Activated T-helper 2 cell treated with anti-CD3 and anti-CD28 coated beads, Interferon-gamma antibody, Interleukin-2, Interleukin-4, amounts not matched to agents 10 μg/mL and 5 μg/mL and 100 μg/mL, durations not matched to agents 14 hours and 24 hours and 36 hours (primary cell): ENCODE data around the gene TRIM24. TPM values are rescaled to one million over a fixed set of nuclear protein-coding genes. Genes with fewer than 3 reads are reported as not detected.

Source experiments
- DNase-seq: peaks from one replicate; pipeline ENCODE4 v3.0.0; 2021; ENCODE audit warnings: low spot score
- H3K27ac Mint-ChIP-seq: one replicate; pipeline ENCODE4 v1.8.0; 2021; ENCODE audit warnings: mixed read lengths
- H3K27me3 Mint-ChIP-seq: one replicate; pipeline ENCODE4 v1.8.0; 2021; ENCODE audit warnings: low read depth, mixed read lengths
- H3K36me3 Mint-ChIP-seq: one replicate; pipeline ENCODE4 v1.8.0; 2021; ENCODE audit warnings: low read depth, mixed read lengths
- H3K4me1 Mint-ChIP-seq: one replicate; pipeline ENCODE4 v1.8.0; 2021; ENCODE audit warnings: low read depth, mixed read lengths
- H3K4me3 Mint-ChIP-seq: one replicate; pipeline ENCODE4 v1.8.0; 2021; ENCODE audit warnings: low read depth, mild to moderate bottlenecking, moderate library complexity, mixed read lengths
- H3K9me3 Mint-ChIP-seq: one replicate; pipeline ENCODE4 v1.8.0; 2021; ENCODE audit warnings: mixed read lengths
- intact Hi-C: fragments of 100-400 bp; cut with micrococcal nuclease; formaldehyde crosslinking; loops from one replicate; pipeline ENCODE4 v1.15.1; 2023
- total RNA-seq: library from RNA; stranded (reverse); gene quantifications from 2 replicates; pipeline ENCODE4 v1.2.3, GENCODE V29; 2022

The TRIM24 gene
- total RNA-seq, 1 donor from 2014 or later = 17.6 TPM

- DNase-seq = no peak
- Mint-ChIP-seq H3K4me1 (peaks cover 10% of the 10 kb centered on the region), H3K9me3 (no peaks in the 10 kb centered on the region), H3K4me3 (no peak overlapping the region), H3K36me3 (peaks cover 73% of the 10 kb centered on the region), H3K27ac (no peak overlapping the region), H3K27me3 (no peaks in the 10 kb centered on the region)
- intact Hi-C loops = no loop called here
Measured at GRCh38 chr7:138538518-138538917, 78.5 kb downstream of the TRIM24 start.

- peaks cover 10% of the 10 kb centered on the region for H3K4me1 Mint-ChIP-seq
- H3K36me3 Mint-ChIP-seq = peaks cover 73% of the 10 kb centered on the region
- DNase-seq = no peak
- no peaks in the 10 kb centered on the region for H3K27me3 Mint-ChIP-seq
- intact Hi-C loops = no loop called here
- H3K4me3 Mint-ChIP-seq = no peak overlapping the region
- H3K9me3 Mint-ChIP-seq = peaks cover 4% of the 10 kb centered on the region
- no peak overlapping the region for H3K27ac Mint-ChIP-seq
Measured at GRCh38 chr7:138538997-138539644, 79.1 kb downstream of the TRIM24 start.

- DNase-seq = no peak
Measured at GRCh38 chr7:138542183-138542582, 82.1 kb downstream of the TRIM24 start.

DNA sequence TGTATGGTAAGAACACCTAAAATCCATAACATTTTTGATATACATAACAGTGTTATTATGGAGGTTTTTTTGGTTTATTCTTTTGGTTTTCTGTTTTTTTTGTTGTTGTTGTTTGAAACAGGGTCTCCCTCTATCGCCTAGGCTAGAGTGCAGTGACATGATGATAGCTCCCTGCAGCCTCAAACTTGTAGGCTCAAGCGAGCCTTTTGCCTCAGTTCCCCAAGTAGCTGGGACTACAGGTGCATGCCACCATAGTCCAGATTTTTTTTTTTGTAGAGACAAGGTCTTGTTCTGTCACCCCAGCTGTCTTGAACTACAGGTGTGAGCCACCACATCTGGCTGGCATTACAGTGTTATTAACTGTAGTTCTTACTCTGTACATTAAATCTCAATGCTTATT, 83.7 kb downstream of the TRIM24 start:
- Mint-ChIP-seq H3K36me3 (peaks cover 69% of the 10 kb centered on the region), H3K9me3 (peaks cover 13% of the 10 kb centered on the region), H3K27ac (no peak overlapping the region), H3K4me1 (peaks cover 10% of the 10 kb centered on the region), H3K27me3 (no peaks in the 10 kb centered on the region), H3K4me3 (no peak overlapping the region)
- no peak for DNase-seq
- intact Hi-C loops = loop anchor here (5.0 kb wide), 1 partner anchor 84 kb away; no protein-coding TSS in a partner anchor

More at GRCh38 chr7:138542183-138542582, 82.1 kb downstream of the TRIM24 start:
- no peak overlapping the region for H3K4me3 Mint-ChIP-seq
- peaks cover 10% of the 10 kb centered on the region for H3K4me1 Mint-ChIP-seq
- H3K9me3 Mint-ChIP-seq = peaks cover 13% of the 10 kb centered on the region
- peaks cover 73% of the 10 kb centered on the region for H3K36me3 Mint-ChIP-seq
- intact Hi-C loops = loop anchor here (5.0 kb wide), 1 partner anchor 85 kb away; no protein-coding TSS in a partner anchor
- no peaks in the 10 kb centered on the region for H3K27me3 Mint-ChIP-seq
- peak overlapping the region; percentile 49 for H3K27ac Mint-ChIP-seq

DNA sequence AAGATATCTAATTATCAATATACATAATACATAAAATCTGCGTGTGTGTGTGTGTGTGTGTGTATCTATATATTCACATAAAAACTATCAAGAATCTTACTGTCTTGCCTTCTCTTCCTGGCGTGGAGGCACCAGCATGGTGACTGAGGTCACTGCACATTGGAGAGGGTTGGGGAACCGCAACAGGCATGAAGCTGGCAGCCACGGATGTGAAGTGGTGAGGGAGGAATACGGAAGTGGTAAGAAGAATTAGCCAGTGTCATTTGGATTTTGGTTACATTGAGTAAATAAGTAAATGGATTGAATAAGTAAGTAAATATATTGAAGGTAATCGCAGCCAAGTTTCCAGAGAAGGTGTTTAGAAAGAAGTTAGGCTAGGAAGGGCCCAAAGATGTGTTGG, 85.1 kb downstream of the TRIM24 start:
- Mint-ChIP-seq H3K9me3 (peaks cover 13% of the 10 kb centered on the region), H3K27me3 (no peaks in the 10 kb centered on the region), H3K4me3 (no peak overlapping the region), H3K27ac (no peak overlapping the region), H3K36me3 (peaks cover 72% of the 10 kb centered on the region), H3K4me1 (peaks cover 18% of the 10 kb centered on the region)
- no peak for DNase-seq
- intact Hi-C loops = no loop called here

- no peak for DNase-seq
- intact Hi-C loops = no loop called here
- Mint-ChIP-seq H3K4me1 (peaks cover 18% of the 10 kb centered on the region), H3K36me3 (peaks cover 74% of the 10 kb centered on the region), H3K27me3 (no peaks in the 10 kb centered on the region), H3K9me3 (peaks cover 13% of the 10 kb centered on the region), H3K4me3 (no peak overlapping the region), H3K27ac (no peak overlapping the region)
Measured at GRCh38 chr7:138546064-138546619, 86.1 kb downstream of the TRIM24 start.

GRCh38 chr7:138546829-138547228, 86.8 kb downstream of the TRIM24 start:
- peaks cover 13% of the 10 kb centered on the region for H3K4me1 Mint-ChIP-seq
- peaks cover 13% of the 10 kb centered on the region for H3K9me3 Mint-ChIP-seq
- no peaks in the 10 kb centered on the region for H3K27me3 Mint-ChIP-seq
- H3K36me3 Mint-ChIP-seq = peaks cover 76% of the 10 kb centered on the region
- intact Hi-C loops = no loop called here
- no peak overlapping the region for H3K4me3 Mint-ChIP-seq
- DNase-seq = no peak
- no peak overlapping the region for H3K27ac Mint-ChIP-seq

DNA sequence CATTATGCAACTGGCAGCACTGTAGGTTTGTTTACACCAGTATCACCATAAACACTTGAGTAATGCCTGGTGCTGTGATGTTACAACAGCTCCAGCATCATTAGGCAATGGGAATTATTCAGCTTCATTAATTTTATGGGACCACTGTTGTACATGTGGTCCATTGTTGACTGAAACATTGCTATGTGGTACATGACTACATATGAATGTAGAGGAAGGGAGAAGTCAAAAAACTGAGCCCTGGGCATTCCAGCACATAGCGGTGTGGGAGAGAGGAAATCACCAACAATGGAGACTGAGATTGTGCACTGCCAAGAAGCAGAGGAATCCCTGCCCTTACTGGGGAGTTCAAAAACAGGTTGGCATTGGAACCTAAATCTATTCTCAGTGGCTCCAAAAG, 89.0 kb downstream of the TRIM24 start:
- no peak for DNase-seq
- Mint-ChIP-seq H3K4me1 (peaks cover 7% of the 10 kb centered on the region), H3K36me3 (peaks cover 84% of the 10 kb centered on the region), H3K9me3 (peaks cover 9% of the 10 kb centered on the region), H3K27me3 (no peaks in the 10 kb centered on the region), H3K27ac (no peak overlapping the region), H3K4me3 (no peak overlapping the region)
- intact Hi-C loops = no loop called here

- Mint-ChIP-seq H3K27me3 (no peaks in the 10 kb centered on the region), H3K4me3 (no peak overlapping the region), H3K27ac (no peak overlapping the region), H3K9me3 (peaks cover 12% of the 10 kb centered on the region), H3K4me1 (peaks cover 7% of the 10 kb centered on the region), H3K36me3 (peaks cover 83% of the 10 kb centered on the region)
- DNase-seq = no peak
- intact Hi-C loops = no loop called here
Measured at GRCh38 chr7:138550337-138550736, 90.3 kb downstream of the TRIM24 start.

DNA sequence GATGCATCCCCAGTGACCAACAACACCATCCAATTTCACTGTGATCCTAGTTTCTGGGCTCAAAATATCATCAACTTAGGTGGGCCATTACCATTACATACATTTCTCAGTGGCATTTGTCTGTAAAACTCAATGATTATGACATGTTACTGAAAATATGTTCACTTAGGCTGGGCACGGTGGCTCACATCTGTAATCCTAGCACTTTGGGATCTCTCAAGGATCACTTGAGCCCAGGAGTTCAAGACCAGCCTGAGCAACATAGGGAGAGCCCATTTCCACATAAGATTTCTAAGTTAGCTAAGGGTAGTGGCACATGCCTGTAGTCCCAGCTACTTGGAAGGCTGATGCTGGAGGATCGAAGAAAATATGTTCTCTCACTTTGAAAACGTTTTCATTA, 91.0 kb downstream of the TRIM24 start:
- H3K4me1 Mint-ChIP-seq = peaks cover 7% of the 10 kb centered on the region
- no peak overlapping the region for H3K4me3 Mint-ChIP-seq
- no peak overlapping the region for H3K27ac Mint-ChIP-seq
- DNase-seq = no peak
- no peaks in the 10 kb centered on the region for H3K27me3 Mint-ChIP-seq
- peaks cover 83% of the 10 kb centered on the region for H3K36me3 Mint-ChIP-seq
- H3K9me3 Mint-ChIP-seq = peaks cover 16% of the 10 kb centered on the region
- intact Hi-C loops = no loop called here

DNA sequence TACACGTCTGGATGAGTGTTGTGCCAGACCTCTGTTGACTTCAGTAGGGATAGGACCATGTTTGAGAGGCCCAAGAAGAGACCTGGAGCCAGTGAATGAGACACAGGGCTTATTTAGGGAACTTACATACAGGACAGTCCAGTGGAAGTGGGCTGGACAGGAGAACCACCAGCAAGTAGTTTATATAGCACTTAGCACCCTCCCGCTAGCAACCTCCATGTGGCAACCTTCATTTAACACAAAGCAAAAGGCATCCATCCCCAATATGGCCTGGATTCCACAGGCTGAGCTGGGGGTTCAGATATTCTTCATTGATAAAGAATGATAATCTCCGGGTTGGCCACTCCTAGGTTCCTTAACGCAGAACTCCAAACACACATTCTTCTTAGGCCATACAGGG, 93.7 kb downstream of the TRIM24 start:
- DNase-seq = no peak
- H3K36me3 Mint-ChIP-seq = peaks cover 93% of the 10 kb centered on the region
- H3K27ac Mint-ChIP-seq = no peak overlapping the region
- intact Hi-C loops = no loop called here
- H3K27me3 Mint-ChIP-seq = no peaks in the 10 kb centered on the region
- H3K4me3 Mint-ChIP-seq = no peak overlapping the region
- H3K4me1 Mint-ChIP-seq = peaks cover 7% of the 10 kb centered on the region
- peaks cover 39% of the 10 kb centered on the region for H3K9me3 Mint-ChIP-seq

GRCh38 chr7:138554674-138555073, 94.6 kb downstream of the TRIM24 start:
- Mint-ChIP-seq H3K4me3 (no peak overlapping the region), H3K27me3 (no peaks in the 10 kb centered on the region), H3K4me1 (peaks cover 2% of the 10 kb centered on the region), H3K9me3 (peaks cover 43% of the 10 kb centered on the region), H3K36me3 (peaks cover 95% of the 10 kb centered on the region), H3K27ac (no peak overlapping the region)
- DNase-seq = no peak
- intact Hi-C loops = no loop called here

DNA sequence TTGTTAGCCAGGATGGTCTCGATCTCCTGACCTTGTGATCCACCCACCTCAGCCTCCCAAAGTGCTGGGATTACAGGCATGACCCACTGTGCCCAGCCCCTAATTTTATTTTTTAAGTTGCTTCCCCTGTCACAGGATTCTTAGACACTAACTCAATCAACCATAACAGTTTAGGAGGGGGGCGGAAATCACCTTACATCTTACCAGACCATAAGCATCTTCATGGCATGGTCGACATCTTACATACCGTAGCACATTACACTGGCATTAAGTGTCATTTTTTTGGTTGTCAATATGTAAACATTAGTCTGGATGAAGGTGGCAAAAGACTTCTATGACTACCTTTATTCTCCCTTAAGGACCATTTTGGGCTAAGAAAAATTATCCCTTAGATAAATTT, 95.6 kb downstream of the TRIM24 start:
- intact Hi-C loops = no loop called here
- Mint-ChIP-seq H3K27me3 (no peaks in the 10 kb centered on the region), H3K36me3 (peaks cover 96% of the 10 kb centered on the region), H3K4me3 (no peak overlapping the region), H3K27ac (no peak overlapping the region), H3K4me1 (no peaks in the 10 kb centered on the region), H3K9me3 (peaks cover 43% of the 10 kb centered on the region)
- DNase-seq = no peak
